ENCODE measurements around the gene DPP6.

GRCh38 chr7:154474903-154475520 lies 422.8 kb downstream of the DPP6 start:
- TF ChIP-seq CTCF (IDR thresholded peaks at IDR 0.05) = no peak
- TF ChIP-seq EZH2 (IDR thresholded peaks at IDR 0.05) = no peak
- no peak for TF ChIP-seq EZH2phosphoT487 (IDR thresholded peaks at IDR 0.05)

All from neural progenitor cell (in vitro differentiated cells).